CMK (cell line): ENCODE data around the gene TMEM272.

Source experiments
- DNase-seq: peaks from one replicate; pipeline ENCODE4 v3.0.0-alpha.2; 2010; ENCODE audit warnings: low read depth

The TMEM272 gene

DNA sequence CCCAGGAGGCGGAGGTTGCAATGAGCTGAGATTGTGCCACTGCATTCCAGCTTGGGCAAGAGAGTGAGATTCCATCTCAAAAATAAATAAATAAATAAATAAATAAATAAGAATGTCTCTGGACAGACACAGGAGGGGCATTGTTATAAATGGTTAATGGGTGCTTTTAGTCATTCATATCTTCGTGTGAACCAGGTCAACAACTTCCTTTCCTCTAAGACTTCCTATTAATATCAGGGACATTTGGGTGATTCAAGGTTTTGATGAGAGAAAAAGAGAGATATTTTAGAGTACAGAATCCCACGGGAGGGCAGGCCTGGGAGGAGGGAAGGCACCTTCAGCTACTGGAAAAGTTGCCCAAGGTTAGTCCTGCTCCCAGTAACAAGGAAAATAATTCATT lies 64.9 kb downstream of the TMEM272 start:
- no peak for DNase-seq

DNA sequence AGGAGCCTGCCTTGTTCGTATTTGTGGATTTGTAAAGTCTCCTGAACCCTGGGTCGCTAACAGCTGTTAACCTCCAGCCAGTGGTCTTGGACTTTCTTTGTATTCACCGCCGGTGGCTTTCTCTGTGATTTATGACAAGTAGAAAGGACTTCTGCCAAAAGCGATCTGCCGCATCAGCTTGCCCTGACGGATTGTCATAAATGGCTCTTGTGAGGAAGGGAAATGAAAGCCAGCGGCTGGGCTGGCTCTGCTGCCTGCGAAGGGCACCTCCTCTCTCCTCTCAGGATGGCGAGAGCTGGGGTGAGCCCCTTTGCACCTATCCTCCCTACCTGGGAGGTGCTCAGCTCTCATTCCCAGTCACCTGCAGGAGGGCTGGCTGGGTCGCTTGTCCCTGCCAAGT lies 66.6 kb downstream of the TMEM272 start:
- DNase-seq = no peak

DNA sequence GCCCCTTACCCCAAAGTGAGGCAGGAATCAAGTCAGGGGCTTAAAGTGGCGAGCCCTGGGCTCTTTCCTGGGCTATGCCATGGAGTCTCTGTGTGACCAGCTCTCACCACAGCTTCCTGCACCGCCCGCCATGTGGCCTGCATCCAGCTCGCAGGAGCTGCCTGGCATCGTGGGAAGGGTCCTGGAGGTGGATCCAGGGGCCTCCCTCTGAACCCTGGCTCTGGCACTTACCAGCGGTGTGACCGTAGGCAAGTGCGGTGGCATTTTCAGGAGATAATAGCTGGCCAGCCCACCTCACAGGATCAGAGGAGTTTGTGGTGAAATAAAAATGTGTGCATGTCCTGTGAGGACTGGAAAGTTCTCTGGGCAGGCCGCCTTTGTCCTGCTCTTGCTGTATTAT lies 67.1 kb downstream of the TMEM272 start:
- DNase-seq = no peak

DNA sequence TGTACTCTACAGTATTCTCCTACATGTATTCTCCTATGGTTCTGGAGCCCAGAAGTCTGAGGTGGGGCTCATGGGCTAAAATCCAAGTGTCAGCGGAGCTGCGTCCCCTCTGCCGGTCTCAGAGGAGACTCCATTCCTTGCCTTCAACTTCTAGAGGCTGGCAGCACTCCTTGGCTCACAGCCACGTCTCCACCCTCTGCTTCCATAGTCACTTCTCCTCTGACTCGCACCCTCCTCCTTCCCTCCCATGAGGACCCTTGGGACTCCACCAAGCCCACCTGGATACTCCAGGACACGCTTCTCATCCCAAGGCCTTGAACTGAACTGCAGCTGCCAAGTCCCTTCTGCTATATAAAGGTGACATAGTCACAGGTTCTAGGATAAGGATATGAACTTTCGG lies 68.8 kb downstream of the TMEM272 start:
- no peak for DNase-seq

DNA sequence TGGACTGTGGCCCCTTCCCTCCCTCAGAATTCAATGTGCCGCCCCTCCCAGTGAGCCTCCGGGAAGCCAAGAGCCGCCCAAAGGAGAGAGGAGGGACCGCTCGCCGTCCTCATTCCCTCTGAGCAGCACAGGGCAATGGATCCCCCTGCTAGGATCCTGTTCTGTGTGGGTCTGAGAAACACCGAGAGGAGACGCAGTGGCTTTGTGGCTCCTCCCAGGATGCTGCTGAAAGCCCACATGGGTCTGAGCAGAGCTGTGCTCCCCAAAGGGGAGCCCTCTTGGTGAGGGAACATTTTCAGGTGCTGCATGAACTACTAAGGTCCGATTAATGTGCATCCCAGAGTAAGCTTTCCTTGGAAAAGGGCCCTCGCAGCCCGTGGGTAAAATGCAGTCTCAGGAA lies 71.5 kb downstream of the TMEM272 start:
- no peak for DNase-seq

DNA sequence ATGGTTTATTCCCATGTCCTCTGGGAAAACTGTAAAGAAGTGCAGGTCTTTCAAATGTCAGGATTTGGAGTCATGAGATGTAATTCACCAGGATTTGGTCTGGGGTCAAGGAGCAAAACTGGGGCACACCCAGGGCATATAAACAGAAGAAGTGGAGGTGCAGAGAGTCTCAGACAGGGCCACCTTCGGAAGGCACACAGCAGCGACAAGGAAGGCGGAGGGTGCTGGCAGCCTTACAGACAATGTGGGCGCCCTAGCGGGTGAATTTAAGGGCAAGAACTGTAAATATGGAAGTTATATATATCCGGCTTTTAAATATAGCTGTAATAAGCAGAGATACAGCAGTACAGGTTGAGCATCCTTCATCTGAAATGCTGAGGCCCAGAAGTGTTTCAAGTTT lies 72.2 kb downstream of the TMEM272 start:
- no peak for DNase-seq

DNA sequence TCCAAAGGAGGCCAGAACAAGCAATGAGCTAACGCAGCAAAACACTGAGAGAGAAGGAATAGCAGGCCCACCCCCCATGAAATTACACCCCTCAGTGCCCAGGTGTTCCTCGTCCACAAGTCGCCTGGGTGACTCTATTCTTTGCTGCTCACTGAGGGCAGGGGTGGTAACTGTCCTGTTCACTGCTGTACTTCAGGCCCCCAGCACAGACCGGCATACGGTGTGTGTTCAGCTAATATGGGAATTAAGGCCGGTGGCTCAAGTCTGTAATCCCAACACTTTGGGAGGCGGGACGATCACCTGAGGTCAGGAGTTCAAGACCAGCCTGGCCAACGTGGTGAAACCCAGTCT lies 72.9 kb downstream of the TMEM272 start:
- no peak for DNase-seq

DNA sequence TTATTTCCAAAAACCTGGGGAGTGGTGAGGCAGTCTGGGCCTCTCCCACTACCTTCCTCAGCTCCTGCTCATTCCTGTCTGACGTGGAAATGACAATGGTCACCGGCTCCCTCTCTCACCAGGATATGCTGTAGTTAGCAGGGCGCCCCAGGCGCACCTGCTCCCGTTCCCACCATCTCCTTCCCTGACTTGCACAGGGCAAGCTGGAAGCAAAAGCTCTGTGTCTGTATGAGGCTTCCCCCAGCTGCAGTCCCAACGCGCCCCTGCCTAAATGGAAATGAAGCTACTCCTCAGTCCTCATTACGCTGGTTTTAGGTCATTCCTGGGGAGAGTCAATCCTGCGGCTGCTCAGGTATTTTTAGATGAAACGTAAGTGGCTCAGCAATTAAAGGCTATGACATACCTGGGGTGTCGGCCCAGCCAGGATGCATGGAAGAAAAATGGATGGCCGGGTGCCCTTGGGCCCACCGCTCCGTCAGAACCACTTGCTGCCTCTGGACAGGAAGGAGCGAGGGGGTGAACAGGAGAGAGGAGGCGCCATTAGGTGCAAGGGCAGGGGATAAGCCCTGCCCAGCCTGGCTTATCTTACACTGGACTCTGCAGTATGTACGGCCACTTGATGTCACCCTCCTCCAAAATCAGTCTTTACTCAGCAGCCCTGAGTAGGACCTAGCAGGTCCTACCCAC lies 73.4 kb downstream of the TMEM272 start:
- no peak for DNase-seq

DNA sequence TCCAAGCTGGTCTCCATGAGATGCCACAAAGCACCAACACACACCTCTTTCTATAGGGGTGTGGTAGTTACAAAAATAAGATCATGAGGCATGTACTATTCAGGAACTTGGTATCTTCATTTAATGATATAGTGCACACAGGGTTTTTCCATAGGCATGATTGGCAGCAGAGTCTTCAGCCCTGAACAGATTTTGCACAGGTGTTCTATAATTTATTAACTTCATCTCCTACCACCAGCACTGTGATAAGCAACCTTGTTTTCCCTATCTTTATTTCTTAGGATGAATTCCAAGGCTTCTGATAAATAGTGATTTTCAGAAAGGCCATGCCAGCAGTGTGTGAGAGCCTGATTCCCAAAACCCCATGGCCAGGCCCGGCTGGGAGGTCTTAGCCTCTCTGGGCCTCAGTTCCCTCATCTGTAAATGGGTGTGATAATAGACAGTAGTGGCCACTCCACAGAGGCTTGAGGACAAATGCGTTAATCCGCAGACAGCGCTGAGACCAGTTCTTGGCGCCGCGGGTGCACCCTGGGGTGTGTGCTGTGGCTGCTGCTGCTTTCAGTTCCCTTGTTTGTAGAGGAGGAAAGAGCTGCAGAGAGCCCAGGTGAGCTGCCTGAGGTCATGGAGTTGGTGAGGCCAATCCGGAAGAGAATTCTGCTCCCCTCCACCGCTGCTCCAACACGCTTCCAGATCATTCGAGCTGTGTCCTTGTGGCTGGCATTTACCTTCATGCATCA lies 74.1 kb downstream of the TMEM272 start:
- DNase-seq = no peak

DNA sequence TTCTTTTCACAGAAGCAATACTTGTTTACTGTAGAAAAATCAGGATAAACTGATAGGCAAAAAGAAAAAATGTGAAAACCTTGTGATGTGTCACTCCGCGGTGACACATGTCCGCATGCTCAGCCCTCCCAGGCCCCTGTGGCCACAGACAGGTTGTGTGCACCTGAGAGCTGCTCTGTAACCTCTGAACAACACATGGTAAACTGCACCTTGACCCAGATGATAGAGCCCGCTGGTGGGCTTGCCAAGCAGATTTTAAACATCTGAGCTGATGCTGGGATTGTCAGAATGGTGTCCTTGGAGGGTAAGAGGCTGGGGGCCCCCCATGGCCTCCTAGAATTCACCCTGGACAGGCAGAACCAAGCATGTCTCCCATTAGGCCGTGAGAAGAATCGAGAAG lies 74.8 kb downstream of the TMEM272 start:
- no peak for DNase-seq

DNA sequence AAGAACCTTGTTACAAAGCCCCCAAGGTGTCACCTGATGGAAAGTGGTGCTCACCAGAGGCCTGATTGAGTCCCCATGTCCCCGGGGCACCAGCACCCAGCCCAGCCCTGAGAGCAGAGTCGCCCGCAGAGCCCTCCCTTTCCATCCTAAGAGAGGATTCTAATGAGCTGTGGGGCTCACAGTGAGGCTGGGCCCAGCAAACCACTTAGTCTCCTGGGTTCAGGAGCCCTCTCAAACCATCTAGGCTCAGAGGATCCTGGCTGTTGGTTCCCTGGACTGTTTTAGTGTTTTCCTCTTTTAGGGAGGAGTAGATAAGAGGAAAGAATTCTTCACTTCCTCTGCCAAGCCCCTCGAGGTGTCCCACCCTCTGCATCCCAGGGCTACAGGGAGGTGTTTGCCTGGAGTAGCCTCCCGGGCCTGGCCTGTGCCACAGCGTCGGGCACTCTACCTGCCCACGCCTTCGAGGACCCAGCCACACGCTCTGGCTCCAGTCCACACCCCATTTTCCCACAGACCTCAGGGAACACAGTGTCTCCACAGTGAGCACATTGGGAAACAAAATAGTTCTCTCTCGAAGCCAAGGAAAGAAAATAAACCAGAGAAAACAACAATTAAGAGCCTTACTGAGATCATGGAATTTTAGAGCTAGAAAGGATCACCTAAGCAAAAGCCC lies 75.4 kb downstream of the TMEM272 start:
- no peak for DNase-seq

DNA sequence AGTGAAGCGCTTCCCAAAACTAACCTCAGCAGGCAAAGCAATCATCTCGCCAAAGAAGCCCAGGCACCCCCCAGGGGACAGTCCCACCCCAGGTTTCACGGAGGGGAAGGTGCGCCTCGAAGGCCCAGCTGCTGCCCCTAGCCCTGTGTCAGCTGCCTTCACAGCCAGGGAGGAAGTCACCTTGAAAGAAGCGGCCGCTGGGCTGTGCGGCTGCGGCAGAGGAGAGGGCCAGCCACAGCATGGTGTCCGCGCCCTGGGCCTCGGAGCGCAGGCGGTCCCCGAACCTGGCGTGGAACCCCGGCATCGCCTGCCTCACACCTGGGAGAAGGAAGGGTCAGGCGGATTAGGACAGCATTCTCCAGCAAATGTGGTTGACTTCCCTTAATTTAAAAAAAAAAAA lies 76.0 kb downstream of the TMEM272 start:
- DNase-seq = no peak

DNA sequence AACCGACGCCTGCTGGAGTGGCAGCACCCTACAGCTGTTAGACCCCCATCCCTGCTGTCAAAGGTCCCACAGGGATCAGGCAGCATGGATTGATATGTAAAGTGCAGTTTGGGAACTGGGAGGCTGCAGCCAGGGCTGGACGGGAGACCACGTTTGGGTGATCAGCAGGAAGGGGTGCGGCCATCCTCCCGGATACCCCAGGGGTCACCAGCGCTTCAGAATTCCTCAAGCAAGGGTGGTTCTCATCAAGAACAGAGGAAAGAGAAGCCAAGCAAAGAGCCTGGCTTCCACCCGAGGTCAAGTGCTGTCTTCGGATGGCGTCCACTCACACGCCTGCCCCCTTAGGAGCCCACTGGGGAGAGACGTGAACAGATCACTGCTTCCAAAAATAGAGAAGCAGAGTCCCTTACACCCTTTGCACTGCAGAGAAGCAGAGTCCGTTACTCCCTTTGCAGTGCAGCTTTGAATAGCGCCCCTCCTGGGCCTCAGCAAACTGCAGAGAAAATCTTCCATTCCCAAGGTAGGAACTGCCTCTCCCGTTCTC lies 76.5 kb downstream of the TMEM272 start:
- DNase-seq = no peak

DNA sequence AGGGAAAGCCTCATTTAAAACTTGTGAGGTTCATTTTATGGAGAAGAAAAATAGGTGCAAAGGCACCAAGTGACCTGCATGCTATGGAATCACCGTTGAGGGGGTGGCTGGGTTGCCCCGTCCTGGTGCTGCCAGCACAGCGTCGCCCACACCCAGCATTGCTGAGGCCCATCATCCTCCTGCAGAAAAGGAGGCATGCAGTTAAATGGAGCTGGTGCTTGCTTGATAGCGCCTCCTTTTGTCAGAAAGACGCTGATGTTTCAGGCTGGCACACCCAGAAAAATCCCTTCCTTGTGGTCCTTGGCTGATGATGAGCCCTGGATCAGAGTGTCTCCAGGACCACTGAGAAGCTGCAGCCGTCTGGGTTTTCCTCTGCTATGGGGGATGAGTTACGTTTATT lies 77.9 kb downstream of the TMEM272 start:
- DNase-seq = no peak

DNA sequence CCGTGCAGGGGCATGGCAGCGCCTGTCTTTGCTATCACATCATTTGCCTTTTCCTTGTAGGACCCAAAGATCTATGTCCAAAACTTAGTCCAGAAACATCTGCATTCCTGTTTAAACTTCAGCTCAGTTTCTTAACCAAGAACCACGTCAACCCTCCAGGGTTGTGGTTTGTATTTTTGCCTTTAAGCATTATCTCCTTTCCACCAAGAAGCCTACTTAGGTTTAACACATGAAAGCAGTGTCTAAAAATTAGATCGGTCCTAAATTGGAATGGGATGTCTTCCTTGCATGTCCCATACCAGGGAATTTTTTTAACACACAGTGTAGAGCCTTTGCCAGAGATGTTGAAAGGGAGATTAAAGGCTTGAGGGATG lies 79.8 kb downstream of the TMEM272 start:
- DNase-seq = no peak

DNA sequence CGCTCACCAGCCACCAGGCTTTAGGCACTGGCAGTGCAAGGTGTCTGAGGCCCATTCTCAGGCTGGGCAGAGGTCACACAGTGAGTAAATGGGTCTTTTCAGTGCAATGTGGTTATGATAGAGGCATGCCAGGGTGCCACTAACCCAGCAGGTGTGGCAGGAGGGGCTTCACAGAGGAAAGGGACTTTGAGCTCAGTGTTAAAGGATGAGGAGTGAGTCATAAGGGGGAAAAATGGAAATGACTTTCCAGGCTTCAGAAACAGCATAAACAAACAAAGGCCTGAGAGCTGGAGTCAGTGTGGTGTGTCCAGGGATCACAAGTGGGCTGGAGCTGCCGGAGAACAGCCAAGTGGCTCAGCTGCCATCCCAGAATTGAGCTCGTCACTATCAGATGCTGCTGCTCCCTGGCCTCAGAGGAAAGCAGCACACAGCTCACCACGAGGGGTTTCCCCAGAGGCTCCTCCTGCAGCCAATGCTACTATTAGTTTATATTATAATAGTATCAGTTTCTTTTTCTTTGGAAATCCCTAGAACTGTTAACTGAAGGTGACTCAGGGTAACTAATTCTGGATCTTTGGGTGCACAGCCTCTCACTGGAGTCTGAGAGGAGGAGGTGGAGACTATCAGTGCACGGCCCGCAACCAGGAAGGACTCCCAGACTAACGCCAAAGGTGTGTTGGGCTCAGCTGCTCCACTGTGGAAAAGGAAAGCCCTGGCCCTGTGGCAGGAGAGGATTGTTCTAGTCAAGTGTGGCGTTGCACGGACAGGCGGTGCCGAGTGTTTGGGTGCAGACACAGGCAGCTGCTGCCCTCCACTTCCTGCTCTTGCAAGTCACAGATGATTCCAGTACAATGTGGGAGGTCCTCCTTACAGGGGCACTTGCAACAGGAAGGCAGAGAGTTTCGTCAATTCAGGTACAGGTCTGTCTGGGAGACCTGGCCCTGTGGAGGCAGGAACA lies 80.5 kb downstream of the TMEM272 start:
- DNase-seq = no peak

DNA sequence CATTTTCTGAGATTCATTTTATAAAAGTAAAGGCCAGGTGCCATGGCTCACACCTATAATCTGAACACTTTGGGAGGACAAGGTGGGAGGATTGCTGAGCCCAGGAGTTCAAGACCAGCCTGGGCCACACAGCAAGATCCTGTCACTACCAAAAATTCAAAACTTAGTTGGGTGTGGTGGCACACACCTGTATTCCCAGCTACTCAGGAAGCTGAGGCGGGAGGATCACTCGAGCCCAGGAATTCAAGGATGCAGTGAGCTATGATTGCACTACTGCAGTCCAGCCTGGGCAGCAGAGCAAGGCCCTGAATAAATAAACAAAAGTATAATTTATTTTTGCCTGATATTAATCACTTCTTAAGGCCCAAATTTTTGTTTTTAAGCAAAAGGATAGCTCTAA lies 81.5 kb downstream of the TMEM272 start:
- no peak for DNase-seq
